HS-27A (cell line): ENCODE data around the gene RPS25.
"Not testable (repeated sequence)": the region's sequence is repeated elsewhere in the genome, so short reads cannot be mapped to it uniquely, and the experiment has no call there.

Experiments used
- DNase-seq: peaks from one replicate; pipeline ENCODE4 v3.0.0-alpha.2; 2012; ENCODE audit warnings: low read depth, missing footprints

Gene RPS25

GRCh38 chr11:119015054-119015611 lies 3.0 kb downstream of the RPS25 start:
- no peak for DNase-seq

GRCh38 chr11:119014209-119014924 lies 3.8 kb downstream of the RPS25 start:
- DNase-seq, result no peak

- no peak for DNase-seq
These were observed 5.4 kb downstream of the RPS25 start for GRCh38 chr11:119012629-119013170.

- no peak for DNase-seq
These were observed 6.6 kb downstream of the RPS25 start for GRCh38 chr11:119011476-119012053.

GRCh38 chr11:119006656-119007055 lies 11.5 kb downstream of the RPS25 start:
- no peak for DNase-seq

GRCh38 chr11:119000906-119001305 lies 17.2 kb downstream of the RPS25 start:
- DNase-seq, result no peak

- peak; percentile 68 for DNase-seq
These were observed 19.3 kb downstream of the RPS25 start for GRCh38 chr11:118998822-118999221.

GRCh38 chr11:118998388-118998717 lies 19.8 kb downstream of the RPS25 start:
- no peak for DNase-seq

- DNase-seq, result peak; percentile 52
These were observed 20.3 kb downstream of the RPS25 start, which contains the start of gene CENATAC for GRCh38 chr11:118997627-118998387. TSS of gene CENATAC (plus strand) at chr11:118998138. CDS start at chr11:118998198, 60 bp downstream.

- no peak for DNase-seq
These were observed 21.1 kb downstream of the RPS25 start for GRCh38 chr11:118996926-118997626.

GRCh38 chr11:118991486-118992038 lies 26.6 kb downstream of the RPS25 start:
- not testable (repeated sequence) for DNase-seq

- no peak for DNase-seq
These were observed 29.9 kb downstream of the RPS25 start for GRCh38 chr11:118988280-118988679.

GRCh38 chr11:118984825-118985224 lies 33.3 kb downstream of the RPS25 start:
- no peak for DNase-seq

- not testable (repeated sequence) for DNase-seq
These were observed 33.8 kb downstream of the RPS25 start for GRCh38 chr11:118984337-118984736.

GRCh38 chr11:118980191-118980881 lies 37.8 kb downstream of the RPS25 start:
- no peak for DNase-seq

- DNase-seq, result no peak
These were observed 38.7 kb downstream of the RPS25 start for GRCh38 chr11:118979434-118979833.

- no peak for DNase-seq
These were observed 42.1 kb downstream of the RPS25 start for GRCh38 chr11:118975771-118976709.

- DNase-seq, result no peak
These were observed 44.2 kb downstream of the RPS25 start for GRCh38 chr11:118973985-118974384.

GRCh38 chr11:118971646-118972045 lies 46.5 kb downstream of the RPS25 start, which contains the start of gene FOXR1:
TSS of gene FOXR1 (plus strand) at chr11:118971761. CDS start at chr11:118971932, 171 bp downstream.
- no peak for DNase-seq

- not testable (repeated sequence) for DNase-seq
These were observed 48.6 kb downstream of the RPS25 start for GRCh38 chr11:118969508-118969907.
